AG09319 (cell line): ENCODE measurements around the gene DUSP18.

Experiments used
- DNase-seq: peaks from one replicate; pipeline ENCODE4 v3.0.0-alpha.2; 2010; ENCODE audit warnings: low read depth; ENCODE audit errors: extremely low read depth
- CTCF ChIP-seq: IDR thresholded peaks from 2 replicates; pipeline ENCODE4 v1.5.1; 2011; ENCODE audit warnings: low read depth, mild to moderate bottlenecking, inconsistent platforms, low read length, moderate library complexity

DUSP18 gene

GRCh38 chr22:30664798-30665197 is 2.9 kb downstream of the DUSP18 start:
- DNase-seq, result no peak
- TF ChIP-seq CTCF, result no peak

- no peak for DNase-seq
- TF ChIP-seq CTCF, result no peak
Observed at GRCh38 chr22:30662040-30662439, 5.6 kb downstream of the DUSP18 start.

GRCh38 chr22:30655532-30655931 is 12.1 kb downstream of the DUSP18 start:
- no peak for TF ChIP-seq CTCF
- DNase-seq, result no peak

GRCh38 chr22:30654361-30654760 is 13.3 kb downstream of the DUSP18 start:
- no peak for DNase-seq
- no peak for TF ChIP-seq CTCF

- no peak for TF ChIP-seq CTCF
- no peak for DNase-seq
Observed at GRCh38 chr22:30652852-30653251, 14.8 kb downstream of the DUSP18 start.

- no peak for TF ChIP-seq CTCF
- DNase-seq, result no peak
Observed at GRCh38 chr22:30650508-30651116, 17.1 kb downstream of the DUSP18 start.

- no peak for TF ChIP-seq CTCF
- DNase-seq, result no peak
Observed at GRCh38 chr22:30649430-30650007, 18.2 kb downstream of the DUSP18 start.
